HCT116 (cell line): ENCODE data around the gene PLAC8.
"Not testable (repeated sequence)": the region's sequence is repeated elsewhere in the genome, so short reads cannot be mapped to it uniquely, and the experiment has no call there.

Experiments used
- CTCF ChIP-seq, 3 experiments: fragments of 200-600 bp in 1 of 3; sonication (generic) in 1 of 3; IDR thresholded peaks in 2 of 3; conservative IDR thresholded peaks in 1 of 3; 2 replicates each; pipeline ENCODE4 v1.5.1; 2012 to 2017; ENCODE audit warnings: low read depth in 2 of 3, low read length in 2 of 3, antibody characterized with exemption in 1 of 3, borderline replicate concordance in 1 of 3, control low read depth in 1 of 3, mild to moderate bottlenecking in 1 of 3, mixed read lengths in 1 of 3, mixed run types in 1 of 3, moderate library complexity in 1 of 3; ENCODE audit not compliant: insufficient read depth in 1 of 3
- EZH2 ChIP-seq: fragments of 200-600 bp; sonication (generic); IDR thresholded peaks from 2 replicates; pipeline ENCODE4 v1.6.1; 2017; ENCODE audit warnings: antibody characterized with exemption, mixed run types
- POLR2A ChIP-seq: IDR thresholded peaks from 2 replicates; pipeline ENCODE4 v1.7.0; 2011; ENCODE audit warnings: borderline replicate concordance; ENCODE audit not compliant: insufficient read depth, insufficient read length; ENCODE audit errors: extremely low read depth
- POLR2AphosphoS5 ChIP-seq: IDR thresholded peaks from 2 replicates; pipeline ENCODE4 v1.6.1; 2011; ENCODE audit warnings: mild to moderate bottlenecking, low read depth, low read length, moderate library complexity
- RAD21 ChIP-seq: IDR thresholded peaks from 2 replicates; pipeline ENCODE4 v1.6.1; 2012; ENCODE audit warnings: low read depth, mild to moderate bottlenecking
- SRF ChIP-seq: IDR thresholded peaks from 2 replicates; pipeline ENCODE4 v1.6.1; 2012; ENCODE audit warnings: low read depth

- not testable (repeated sequence) for TF ChIP-seq POLR2A; CTCF (IDR thresholded peaks at IDR 0.05 in 2 of 3, conservative IDR thresholded peaks at IDR 0.05 in 1 of 3; ENCODE audit: borderline replicate concordance in 1 of 3, insufficient read depth in 1 of 3, low read depth in 2 of 3, low read length in 2 of 3); POLR2AphosphoS5; EZH2; SRF; RAD21
Measured at GRCh38 chr4:83084956-83085355, 29.6 kb downstream of the PLAC8 start.
